Measurements from ENCODE around the gene FJX1. TPM values are rescaled to one million over a fixed set of nuclear protein-coding genes. Genes with fewer than 3 reads are reported as not detected.

FJX1 gene
- total and polyA plus RNA-seq, 5 experiments from 2014 or later = 0.15 TPM; not detected in 4

DNA sequence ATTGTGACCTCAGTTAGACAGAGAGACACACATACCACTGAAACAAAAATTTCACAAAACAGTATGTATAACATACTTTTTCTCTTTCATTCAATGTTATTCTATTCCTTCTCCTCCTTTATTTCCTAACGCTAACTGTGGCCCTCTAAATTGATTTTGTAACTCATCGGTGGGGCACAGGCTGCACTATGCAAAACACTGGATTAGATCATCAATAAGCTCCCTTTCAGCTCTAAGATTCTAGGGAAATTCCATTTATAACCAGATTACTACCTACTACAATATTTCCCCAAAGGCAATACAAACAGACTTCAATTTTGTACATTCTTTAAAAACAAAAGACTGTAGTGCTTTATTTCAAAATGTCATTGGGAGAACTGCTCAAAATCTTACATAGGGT is 6.1 kb downstream of the FJX1 start:
- Mint-ChIP-seq H3K36me3 (no peaks in the 10 kb centered on the region), H3K4me3 (no peak overlapping the region), H3K9me3 (no peaks in the 10 kb centered on the region), H3K27ac (no peak overlapping the region), H3K4me1 (peaks cover 0 to 9% (median 7%) of the 10 kb centered on the region in 4 donors), H3K27me3 (peaks cover 35 to 74% (median 73%) of the 10 kb centered on the region in 5 donors)
- DNase-seq (no peak), ATAC-seq (no peak)
- POLR2A ChIA-PET = no interaction called here

DNA sequence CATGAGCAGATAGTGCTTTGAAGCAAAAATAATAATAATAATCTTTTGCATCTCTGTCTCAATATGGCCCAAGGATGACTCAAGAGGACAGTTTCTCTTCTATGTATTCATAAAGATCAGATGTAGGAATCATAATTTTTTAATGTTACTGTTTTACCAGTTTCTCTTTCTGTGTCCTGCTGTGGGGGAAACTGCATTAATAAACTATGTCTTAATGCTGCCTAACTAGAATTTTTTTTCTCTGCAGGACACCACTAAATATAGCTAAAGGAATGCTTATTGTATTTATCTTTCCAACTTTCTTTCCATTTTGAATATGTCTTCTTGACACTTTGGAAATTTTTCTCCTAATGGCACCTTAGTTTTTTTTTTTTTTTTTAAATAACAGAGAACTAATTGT is 6.5 kb downstream of the FJX1 start:
- Mint-ChIP-seq H3K27me3 (peaks cover 35 to 79% (median 73%) of the 10 kb centered on the region in 5 donors), H3K27ac (no peak overlapping the region), H3K4me3 (no peak overlapping the region), H3K9me3 (no peaks in the 10 kb centered on the region), H3K36me3 (no peaks in the 10 kb centered on the region), H3K4me1 (peaks cover 0 to 8% (median 4%) of the 10 kb centered on the region in 4 donors)
- DNase-seq (no peak), ATAC-seq (no peak)
- POLR2A ChIA-PET = no interaction called here

DNA sequence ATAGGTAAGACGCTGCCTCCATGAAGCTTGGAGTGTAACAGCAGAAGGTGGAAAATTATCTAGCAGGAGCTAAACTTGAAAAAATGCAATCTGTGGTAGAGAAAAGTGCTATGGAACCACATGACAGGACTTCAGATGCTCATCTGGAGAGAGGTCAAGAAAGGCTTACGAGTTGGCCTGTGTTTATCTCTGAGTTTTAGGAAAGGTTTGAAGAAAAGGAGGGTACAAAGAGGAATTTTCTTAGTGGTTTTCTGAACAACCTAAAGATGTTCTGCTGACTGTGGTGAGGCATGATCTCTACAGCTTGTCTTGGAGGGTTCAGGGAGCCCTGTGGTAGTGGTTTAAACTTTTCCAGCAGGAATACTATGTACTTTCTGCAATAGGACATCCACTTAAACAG is 8.2 kb downstream of the FJX1 start:
- no peak for ATAC-seq
- POLR2A ChIA-PET = no interaction called here

GRCh38 chr11:35629511-35629910 is 11.3 kb downstream of the FJX1 start:
- H3K9me3 Mint-ChIP-seq = no peaks in the 10 kb centered on the region
- POLR2A ChIA-PET = no interaction called here
- no peaks in the 10 kb centered on the region for H3K4me1 Mint-ChIP-seq
- H3K27me3 Mint-ChIP-seq = peaks cover 28 to 72% (median 62%) of the 10 kb centered on the region in 5 donors
- ATAC-seq (no peak), DNase-seq (no peak)
- H3K36me3 Mint-ChIP-seq = no peaks in the 10 kb centered on the region
- H3K27ac Mint-ChIP-seq = no peak overlapping the region
- H3K4me3 Mint-ChIP-seq = no peak overlapping the region

More for the DNA sequence above, 8.2 kb downstream of the FJX1 start:
- DNase-seq = no peak
- H3K4me1 Mint-ChIP-seq = no peaks in the 10 kb centered on the region
- no peak overlapping the region for H3K4me3 Mint-ChIP-seq
- peaks cover 33 to 85% (median 69%) of the 10 kb centered on the region in 5 donors for H3K27me3 Mint-ChIP-seq
- no peak overlapping the region for H3K27ac Mint-ChIP-seq
- no peaks in the 10 kb centered on the region for H3K9me3 Mint-ChIP-seq
- no peaks in the 10 kb centered on the region for H3K36me3 Mint-ChIP-seq

DNA sequence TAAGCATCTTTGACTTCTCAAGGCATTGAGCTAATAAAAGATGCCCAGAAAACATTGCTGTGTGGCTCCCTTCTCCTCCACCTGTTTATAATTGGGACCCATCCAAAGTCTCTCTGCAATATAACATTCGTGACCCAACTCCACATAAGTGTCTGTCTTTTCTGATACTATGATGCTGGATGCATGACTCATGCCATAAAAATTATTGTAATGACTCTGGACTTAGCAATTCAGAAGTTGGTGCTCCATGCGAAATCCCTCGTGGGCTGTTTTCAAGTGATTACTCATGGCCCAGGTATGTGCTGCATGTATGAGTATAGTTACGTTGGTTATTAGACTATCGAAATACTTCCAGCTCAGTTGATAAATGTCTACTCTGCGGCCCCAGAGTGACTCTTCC is 11.7 kb downstream of the FJX1 start:
- POLR2A ChIA-PET = no interaction called here
- DNase-seq = no peak
- ATAC-seq = no peak
- Mint-ChIP-seq H3K4me1 (no peaks in the 10 kb centered on the region), H3K36me3 (no peaks in the 10 kb centered on the region), H3K27me3 (peaks cover 28 to 72% (median 62%) of the 10 kb centered on the region in 5 donors), H3K4me3 (no peak overlapping the region), H3K27ac (no peak overlapping the region), H3K9me3 (no peaks in the 10 kb centered on the region)

DNA sequence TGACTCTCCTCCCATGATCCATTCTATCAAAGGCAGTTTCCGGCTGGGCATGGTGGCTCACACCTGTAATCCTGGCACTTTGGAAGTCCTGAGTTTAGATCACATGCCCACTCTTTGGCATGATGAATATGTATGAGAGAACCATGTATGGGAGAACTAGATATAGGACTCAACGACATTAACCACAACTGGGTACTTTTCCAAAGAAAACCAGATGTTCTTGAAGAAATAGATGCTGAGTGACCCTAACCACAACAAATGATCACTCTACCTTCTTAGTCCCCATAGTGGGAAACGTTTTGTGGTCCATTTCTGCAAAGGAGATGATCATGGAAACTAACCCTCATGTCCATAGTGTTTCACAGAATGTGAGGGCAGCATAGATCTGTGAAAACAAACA is 13.6 kb downstream of the FJX1 start:
- no peak for ATAC-seq
- no peaks in the 10 kb centered on the region for H3K9me3 Mint-ChIP-seq
- no peaks in the 10 kb centered on the region for H3K36me3 Mint-ChIP-seq
- H3K4me3 Mint-ChIP-seq = no peak overlapping the region
- H3K4me1 Mint-ChIP-seq = no peaks in the 10 kb centered on the region
- peaks cover 27 to 67% (median 59%) of the 10 kb centered on the region in 5 donors for H3K27me3 Mint-ChIP-seq
- POLR2A ChIA-PET = no interaction called here
- DNase-seq = no peak
- H3K27ac Mint-ChIP-seq = no peak overlapping the region

DNA sequence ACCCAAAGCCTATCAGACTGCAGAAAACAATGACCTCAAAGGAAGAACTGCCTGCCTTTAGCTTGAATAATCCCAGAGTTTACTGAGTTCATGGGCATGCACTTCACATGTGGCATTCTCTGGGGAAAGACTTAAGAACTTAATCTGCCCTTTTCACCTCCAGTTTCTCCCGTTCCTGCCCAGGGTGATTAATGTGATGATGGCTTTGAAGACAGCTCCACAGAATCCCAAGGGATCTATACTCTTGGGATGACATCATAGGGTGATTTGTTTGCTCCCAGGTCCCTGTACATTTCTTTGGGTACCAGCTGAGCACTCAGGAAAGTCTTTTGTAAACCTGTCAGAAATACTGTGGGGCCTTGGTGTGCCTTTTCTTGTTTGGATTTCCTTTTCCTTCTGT is 14.0 kb downstream of the FJX1 start:
- Mint-ChIP-seq H3K36me3 (no peaks in the 10 kb centered on the region), H3K4me3 (no peak overlapping the region), H3K9me3 (no peaks in the 10 kb centered on the region), H3K4me1 (no peaks in the 10 kb centered on the region), H3K27me3 (peaks cover 27 to 63% (median 56%) of the 10 kb centered on the region in 5 donors), H3K27ac (no peak overlapping the region)
- POLR2A ChIA-PET = no interaction called here
- no peak for DNase-seq
- no peak for ATAC-seq

DNA sequence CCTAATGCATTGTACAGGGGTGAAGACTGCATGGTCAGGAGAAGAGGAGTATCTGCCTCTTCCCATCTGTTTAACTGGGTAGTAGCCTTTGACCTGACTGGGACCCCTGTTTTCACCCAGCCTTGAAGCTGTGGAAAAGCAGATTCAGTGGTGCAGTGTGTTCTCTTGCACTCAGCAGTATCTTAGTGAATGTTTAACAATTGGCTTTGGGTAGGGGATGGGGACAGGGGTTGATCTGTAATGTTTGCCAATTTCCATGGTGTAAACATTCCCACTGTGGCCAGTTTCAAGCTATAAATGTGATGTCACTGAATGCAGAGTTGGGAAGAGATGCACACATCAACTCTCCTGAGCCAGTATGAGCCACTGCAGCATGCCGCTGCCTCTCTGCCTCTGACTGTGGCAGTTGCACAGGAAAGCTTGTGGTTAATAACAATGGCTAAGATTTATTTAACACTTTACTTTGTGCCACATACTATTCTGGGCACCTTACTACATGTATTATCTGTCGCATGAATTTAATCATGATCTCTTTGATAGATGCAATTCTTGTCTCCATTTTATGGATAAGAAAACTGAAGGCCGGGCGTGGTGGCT is 15.7 kb downstream of the FJX1 start:
- DNase-seq (no peak), ATAC-seq (no peak)
- Mint-ChIP-seq H3K36me3 (no peaks in the 10 kb centered on the region), H3K9me3 (no peaks in the 10 kb centered on the region), H3K27ac (no peak overlapping the region), H3K4me1 (no peaks in the 10 kb centered on the region), H3K27me3 (peaks cover 25 to 51% (median 48%) of the 10 kb centered on the region in 5 donors), H3K4me3 (no peak overlapping the region)
- POLR2A ChIA-PET = interaction anchor here (0.7 kb wide), 1 partner anchor 991 kb away, joined by 3 read pairs; no protein-coding TSS in a partner anchor

DNA sequence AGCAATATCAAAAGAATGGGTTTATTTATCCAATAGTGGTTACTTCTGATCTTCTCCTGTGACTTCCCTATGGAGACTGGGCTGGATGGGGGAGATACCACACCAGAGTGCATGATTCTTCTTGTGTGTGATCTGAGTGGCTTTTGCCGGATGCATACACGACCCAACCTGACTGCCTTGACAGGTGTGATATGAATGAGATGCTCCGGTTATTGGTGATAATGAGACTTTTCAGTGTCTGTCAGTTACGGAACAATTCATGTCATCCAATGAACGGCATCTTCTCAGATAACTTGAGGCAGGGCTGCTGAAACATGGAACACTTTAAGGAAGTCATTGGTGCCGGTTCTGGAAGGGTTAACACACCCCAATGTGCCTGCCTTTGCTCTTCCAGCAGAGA is 17.7 kb downstream of the FJX1 start:
- no peaks in the 10 kb centered on the region for H3K4me1 Mint-ChIP-seq
- no peak overlapping the region for H3K4me3 Mint-ChIP-seq
- no peaks in the 10 kb centered on the region for H3K9me3 Mint-ChIP-seq
- no peaks in the 10 kb centered on the region for H3K36me3 Mint-ChIP-seq
- POLR2A ChIA-PET = no interaction called here
- H3K27ac Mint-ChIP-seq = no peak overlapping the region
- no peak for DNase-seq
- H3K27me3 Mint-ChIP-seq = peaks cover 17 to 36% (median 33%) of the 10 kb centered on the region in 5 donors
- ATAC-seq = no peak

- Mint-ChIP-seq H3K36me3 (no peaks in the 10 kb centered on the region), H3K27ac (no peak overlapping the region), H3K4me1 (peaks cover 0 to 3% (median 0%) of the 10 kb centered on the region in 4 donors), H3K9me3 (no peaks in the 10 kb centered on the region), H3K27me3 (peaks cover 8 to 26% (median 17%) of the 10 kb centered on the region in 5 donors), H3K4me3 (no peak overlapping the region)
- POLR2A ChIA-PET = interaction anchor here (1.1 kb wide), 1 partner anchor 9 kb away, joined by 3 read pairs; no protein-coding TSS in a partner anchor
- ATAC-seq (no peak), DNase-seq (no peak)
These were observed 21.4 kb downstream of the FJX1 start for GRCh38 chr11:35639591-35640179.

- peaks cover 0 to 3% (median 0%) of the 10 kb centered on the region in 4 donors for H3K4me1 Mint-ChIP-seq
- H3K36me3 Mint-ChIP-seq = no peaks in the 10 kb centered on the region
- no peak overlapping the region for H3K27ac Mint-ChIP-seq
- POLR2A ChIA-PET = no interaction called here
- DNase-seq (no peak), ATAC-seq (no peak)
- H3K27me3 Mint-ChIP-seq = peaks cover 0 to 16% (median 14%) of the 10 kb centered on the region in 5 donors
- no peak overlapping the region for H3K4me3 Mint-ChIP-seq
- H3K9me3 Mint-ChIP-seq = peaks cover 0 to 2% (median 0%) of the 10 kb centered on the region in 9 donors
These were observed 23.1 kb downstream of the FJX1 start for GRCh38 chr11:35641171-35641897.

DNA sequence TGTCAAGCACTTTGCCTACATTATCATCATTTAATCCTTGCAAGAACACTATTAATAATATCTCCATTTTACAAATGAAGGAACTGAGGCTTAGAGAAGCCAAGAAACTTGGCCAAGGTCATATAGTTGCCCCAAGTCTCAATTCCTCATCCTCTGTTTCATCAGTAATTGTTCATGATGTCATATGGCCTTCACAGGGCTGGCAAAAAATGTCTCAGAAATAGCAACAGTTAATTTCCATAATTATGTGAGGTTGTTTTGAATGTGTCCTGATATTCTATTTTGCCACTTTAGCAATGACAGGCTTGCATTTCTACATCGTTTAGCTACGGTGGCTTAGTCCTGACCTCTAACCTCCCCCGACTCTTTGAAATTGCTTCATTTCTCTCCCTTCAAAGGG is 23.7 kb downstream of the FJX1 start:
- DNase-seq (no peak), ATAC-seq (no peak)
- Mint-ChIP-seq H3K36me3 (no peaks in the 10 kb centered on the region), H3K4me1 (peaks cover 0 to 3% (median 0%) of the 10 kb centered on the region in 4 donors), H3K27ac (no peak overlapping the region), H3K27me3 (peaks cover 0 to 19% (median 13%) of the 10 kb centered on the region in 5 donors), H3K9me3 (peaks cover 0 to 2% (median 0%) of the 10 kb centered on the region in 9 donors), H3K4me3 (no peak overlapping the region)
- POLR2A ChIA-PET = no interaction called here

- ATAC-seq (no peak), DNase-seq (no peak)
- POLR2A ChIA-PET = no interaction called here
- Mint-ChIP-seq H3K27me3 (peaks cover 14 to 40% (median 29%) of the 10 kb centered on the region in 5 donors), H3K4me1 (no peaks in the 10 kb centered on the region), H3K9me3 (peaks cover 0 to 2% (median 0%) of the 10 kb centered on the region in 9 donors), H3K4me3 (no peak overlapping the region), H3K27ac (no peak overlapping the region), H3K36me3 (no peaks in the 10 kb centered on the region)
These were observed 29.3 kb downstream of the FJX1 start for GRCh38 chr11:35647421-35648093.

Measured in naive thymus-derived CD8-positive, alpha-beta T cell (primary cell).